DND-41 (cell line): ENCODE data around the gene LRRTM4.

ENCODE experiments used
- EZH2 ChIP-seq: IDR thresholded peaks from 3 replicates; pipeline ENCODE4 v1.6.1; 2012; ENCODE audit warnings: borderline replicate concordance, low read depth, mild to moderate bottlenecking, moderate library complexity, low read length, inconsistent platforms; ENCODE audit not compliant: severe bottlenecking
- TF ChIP-seq, protein P1 (sequence below): IDR thresholded peaks from 2 replicates; pipeline ENCODE4 v1.5.1; 2012; ENCODE audit warnings: borderline replicate concordance, low read length, moderate library complexity, mild to moderate bottlenecking; ENCODE audit not compliant: poor library complexity, severe bottlenecking; ENCODE audit errors: extremely low read depth

- TF ChIP-seq, protein P1, sequence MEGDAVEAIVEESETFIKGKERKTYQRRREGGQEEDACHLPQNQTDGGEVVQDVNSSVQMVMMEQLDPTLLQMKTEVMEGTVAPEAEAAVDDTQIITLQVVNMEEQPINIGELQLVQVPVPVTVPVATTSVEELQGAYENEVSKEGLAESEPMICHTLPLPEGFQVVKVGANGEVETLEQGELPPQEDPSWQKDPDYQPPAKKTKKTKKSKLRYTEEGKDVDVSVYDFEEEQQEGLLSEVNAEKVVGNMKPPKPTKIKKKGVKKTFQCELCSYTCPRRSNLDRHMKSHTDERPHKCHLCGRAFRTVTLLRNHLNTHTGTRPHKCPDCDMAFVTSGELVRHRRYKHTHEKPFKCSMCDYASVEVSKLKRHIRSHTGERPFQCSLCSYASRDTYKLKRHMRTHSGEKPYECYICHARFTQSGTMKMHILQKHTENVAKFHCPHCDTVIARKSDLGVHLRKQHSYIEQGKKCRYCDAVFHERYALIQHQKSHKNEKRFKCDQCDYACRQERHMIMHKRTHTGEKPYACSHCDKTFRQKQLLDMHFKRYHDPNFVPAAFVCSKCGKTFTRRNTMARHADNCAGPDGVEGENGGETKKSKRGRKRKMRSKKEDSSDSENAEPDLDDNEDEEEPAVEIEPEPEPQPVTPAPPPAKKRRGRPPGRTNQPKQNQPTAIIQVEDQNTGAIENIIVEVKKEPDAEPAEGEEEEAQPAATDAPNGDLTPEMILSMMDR = no peak
- no peak for TF ChIP-seq EZH2
Measured at GRCh38 chr2:77521548-77521891, 656 bp downstream of the LRRTM4 start.
